ENCODE data around the gene FNDC3B.

DNA sequence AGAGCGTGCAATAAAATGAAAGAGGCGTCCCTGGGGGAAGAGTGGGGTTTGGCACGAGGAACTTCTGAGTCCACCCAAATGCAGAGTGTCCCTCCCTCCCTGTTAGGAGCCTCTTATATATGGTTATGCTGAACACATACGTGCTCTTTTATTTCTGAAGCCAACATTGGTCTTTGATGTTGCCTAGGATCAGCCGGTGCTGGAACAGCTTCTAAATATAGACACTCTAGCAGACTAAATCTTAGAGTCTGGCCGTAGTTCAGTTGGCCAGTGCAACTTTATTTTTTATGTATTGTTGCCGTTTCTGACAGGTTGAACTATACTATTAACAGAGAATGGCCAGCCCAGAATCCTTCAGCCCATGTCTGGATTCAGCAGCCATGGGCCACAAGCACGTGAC lies 280.2 kb downstream of the FNDC3B start:
- TF ChIP-seq, protein P1, sequence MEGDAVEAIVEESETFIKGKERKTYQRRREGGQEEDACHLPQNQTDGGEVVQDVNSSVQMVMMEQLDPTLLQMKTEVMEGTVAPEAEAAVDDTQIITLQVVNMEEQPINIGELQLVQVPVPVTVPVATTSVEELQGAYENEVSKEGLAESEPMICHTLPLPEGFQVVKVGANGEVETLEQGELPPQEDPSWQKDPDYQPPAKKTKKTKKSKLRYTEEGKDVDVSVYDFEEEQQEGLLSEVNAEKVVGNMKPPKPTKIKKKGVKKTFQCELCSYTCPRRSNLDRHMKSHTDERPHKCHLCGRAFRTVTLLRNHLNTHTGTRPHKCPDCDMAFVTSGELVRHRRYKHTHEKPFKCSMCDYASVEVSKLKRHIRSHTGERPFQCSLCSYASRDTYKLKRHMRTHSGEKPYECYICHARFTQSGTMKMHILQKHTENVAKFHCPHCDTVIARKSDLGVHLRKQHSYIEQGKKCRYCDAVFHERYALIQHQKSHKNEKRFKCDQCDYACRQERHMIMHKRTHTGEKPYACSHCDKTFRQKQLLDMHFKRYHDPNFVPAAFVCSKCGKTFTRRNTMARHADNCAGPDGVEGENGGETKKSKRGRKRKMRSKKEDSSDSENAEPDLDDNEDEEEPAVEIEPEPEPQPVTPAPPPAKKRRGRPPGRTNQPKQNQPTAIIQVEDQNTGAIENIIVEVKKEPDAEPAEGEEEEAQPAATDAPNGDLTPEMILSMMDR (IDR thresholded peaks at IDR 0.05), result no peak
- TF ChIP-seq POLR2AphosphoS5 (IDR thresholded peaks at IDR 0.05), result peak in 3 of 4 donors; percentile 42 to 66 (median 59)
- peak in 2 of 4 donors; percentile 1 to 43 for TF ChIP-seq EP300 (IDR thresholded peaks at IDR 0.05)
